ENCODE results near the gene ZMYM2. TPM values are rescaled to one million over a fixed set of nuclear protein-coding genes. Genes with fewer than 3 reads are reported as not detected.
"Not testable (repeated sequence)": the region's sequence is repeated elsewhere in the genome, so short reads cannot be mapped to it uniquely, and the experiment has no call there.

The ZMYM2 gene
- total RNA-seq, 1 donor from 2014 or later, result 41.5 TPM

- DNase-seq (ENCODE audit: low read depth in 2 of 2), result no peak
These were observed 24.0 kb downstream of the ZMYM2 start for GRCh38 chr13:19982447-19983043.

- DNase-seq (ENCODE audit: low read depth in 2 of 2), result peak; percentile 35 to 61
These were observed 26.1 kb downstream of the ZMYM2 start for GRCh38 chr13:19984430-19985218.

GRCh38 chr13:19985219-19985556 is 26.7 kb downstream of the ZMYM2 start:
- no peak for DNase-seq (ENCODE audit: low read depth in 2 of 2)

GRCh38 chr13:19991531-19991930 is 33.0 kb downstream of the ZMYM2 start:
- no peak for DNase-seq (ENCODE audit: low read depth in 2 of 2)

GRCh38 chr13:19993024-19993423 is 34.5 kb downstream of the ZMYM2 start:
- DNase-seq (ENCODE audit: low read depth in 2 of 2), result no peak

- no peak for DNase-seq (ENCODE audit: low read depth in 2 of 2)
These were observed 40.4 kb downstream of the ZMYM2 start for GRCh38 chr13:19998960-19999359.

GRCh38 chr13:20000062-20000552 is 41.6 kb downstream of the ZMYM2 start:
- peak in 1 of 2 donors; percentile 4 for DNase-seq (ENCODE audit: low read depth in 2 of 2)

GRCh38 chr13:20001366-20002190 is 43.1 kb downstream of the ZMYM2 start:
- DNase-seq (ENCODE audit: low read depth in 2 of 2), result no peak

- peak; percentile 14 to 34 for DNase-seq (ENCODE audit: low read depth in 2 of 2)
These were observed 44.3 kb downstream of the ZMYM2 start for GRCh38 chr13:20002787-20003186.

- peak in 1 of 2 donors; percentile 57 for DNase-seq (ENCODE audit: low read depth in 2 of 2)
These were observed 47.7 kb downstream of the ZMYM2 start for GRCh38 chr13:20006206-20006605.

- DNase-seq (ENCODE audit: low read depth in 2 of 2), result no peak
These were observed 57.2 kb downstream of the ZMYM2 start for GRCh38 chr13:20015763-20016162.

- DNase-seq (ENCODE audit: low read depth in 2 of 2), result no peak
These were observed 58.3 kb downstream of the ZMYM2 start for GRCh38 chr13:20016649-20017364.

- no peak for DNase-seq (ENCODE audit: low read depth in 2 of 2)
These were observed 58.8 kb downstream of the ZMYM2 start for GRCh38 chr13:20017365-20017711.

- DNase-seq (ENCODE audit: low read depth in 2 of 2), result no peak
These were observed 60.5 kb downstream of the ZMYM2 start for GRCh38 chr13:20019043-20019442.

- no peak for DNase-seq (ENCODE audit: low read depth in 2 of 2)
These were observed 66.2 kb downstream of the ZMYM2 start for GRCh38 chr13:20024702-20025101.

- DNase-seq (ENCODE audit: low read depth in 2 of 2), result no peak
These were observed 70.4 kb downstream of the ZMYM2 start for GRCh38 chr13:20028953-20029352.

GRCh38 chr13:20033486-20033885 is 75.0 kb downstream of the ZMYM2 start:
- no peak for DNase-seq (ENCODE audit: low read depth in 2 of 2)

- peak; percentile 3 to 29 for DNase-seq (ENCODE audit: low read depth in 2 of 2)
These were observed 76.6 kb downstream of the ZMYM2 start for GRCh38 chr13:20035130-20035529.

GRCh38 chr13:20037908-20038307 is 79.4 kb downstream of the ZMYM2 start:
- no peak for DNase-seq (ENCODE audit: low read depth in 2 of 2)

GRCh38 chr13:20042603-20043002 is 84.1 kb downstream of the ZMYM2 start:
- not testable (repeated sequence) for DNase-seq (ENCODE audit: low read depth in 2 of 2)

- DNase-seq (ENCODE audit: low read depth in 2 of 2), result no peak
These were observed 84.8 kb downstream of the ZMYM2 start for GRCh38 chr13:20043207-20043925.
